Measurements from ENCODE around the gene ALOXE3.

ALOXE3 gene

GRCh38 chr17:8046306-8046928 is 71.9 kb downstream of the ALOXE3 start:
- no peak for DNase-seq

All from CD4-positive, alpha-beta T cell treated with Interleukin-12 subunit alpha and Interleukin-12 subunit beta, for 1 hour (primary cell).